Stimulated activated CD4-positive, alpha-beta T cell treated with anti-CD3 and anti-CD28 coated beads, Interleukin-1b, Interleukin-23, amount 100 ng/mL, for 48 hours (primary cell): ENCODE measurements around the gene NXPE3.

Experiments used
- DNase-seq: peaks from one replicate; pipeline ENCODE4 v3.0.0-alpha.2; 2020

Gene NXPE3

GRCh38 chr3:101829874-101830273 lies 50.9 kb downstream of the NXPE3 start:
- DNase-seq = no peak

GRCh38 chr3:101833446-101833974 lies 54.5 kb downstream of the NXPE3 start:
- DNase-seq = no peak

GRCh38 chr3:101835676-101836075 lies 56.7 kb downstream of the NXPE3 start:
- no peak for DNase-seq

- DNase-seq = no peak
These were observed 57.1 kb downstream of the NXPE3 start for GRCh38 chr3:101836160-101836559.

- DNase-seq = no peak
These were observed 57.9 kb downstream of the NXPE3 start for GRCh38 chr3:101836652-101837598.

- no peak for DNase-seq
These were observed 59.7 kb downstream of the NXPE3 start for GRCh38 chr3:101838691-101839090.

- DNase-seq = no peak
These were observed 61.1 kb downstream of the NXPE3 start for GRCh38 chr3:101840066-101840465.

- DNase-seq = no peak
These were observed 63.4 kb downstream of the NXPE3 start for GRCh38 chr3:101842245-101842934.

- no peak for DNase-seq
These were observed 63.9 kb downstream of the NXPE3 start for GRCh38 chr3:101842935-101843330.

GRCh38 chr3:101845425-101845824 lies 66.4 kb downstream of the NXPE3 start:
- DNase-seq = no peak

GRCh38 chr3:101846709-101847108 lies 67.7 kb downstream of the NXPE3 start:
- no peak for DNase-seq

- no peak for DNase-seq
These were observed 68.3 kb downstream of the NXPE3 start for GRCh38 chr3:101847328-101847727.

GRCh38 chr3:101848326-101848725 lies 69.3 kb downstream of the NXPE3 start:
- DNase-seq = no peak

- peak; percentile 90 for DNase-seq
These were observed 70.0 kb downstream of the NXPE3 start, which contains the start of gene NFKBIZ for GRCh38 chr3:101848754-101849713. TSS of gene NFKBIZ (plus strand) at chr3:101849514. CDS start at chr3:101849629, 115 bp downstream.

GRCh38 chr3:101849714-101850245 lies 70.8 kb downstream of the NXPE3 start:
- peak; percentile 60 for DNase-seq

GRCh38 chr3:101850246-101851051 lies 71.4 kb downstream of the NXPE3 start:
- DNase-seq = peak; percentile 57

- no peak for DNase-seq
These were observed 72.2 kb downstream of the NXPE3 start for GRCh38 chr3:101851072-101851770.

- no peak for DNase-seq
These were observed 73.1 kb downstream of the NXPE3 start for GRCh38 chr3:101851850-101852714.

- DNase-seq = no peak
These were observed 74.2 kb downstream of the NXPE3 start for GRCh38 chr3:101852983-101853840.
